GM21723 (cell line): Measurements from ENCODE around the gene MATN4.
"Not testable (repeated sequence)": the region's sequence is repeated elsewhere in the genome, so short reads cannot be mapped to it uniquely, and the experiment has no call there.

Experiments
- ATAC-seq: cut with Tn5 transposase; IDR thresholded peaks from one replicate; pipeline ENCODE4 v1.9.1; 2021; ENCODE audit warnings: mild to moderate bottlenecking, moderate library complexity; ENCODE audit not compliant: unreplicated experiment

MATN4 gene, protein sequence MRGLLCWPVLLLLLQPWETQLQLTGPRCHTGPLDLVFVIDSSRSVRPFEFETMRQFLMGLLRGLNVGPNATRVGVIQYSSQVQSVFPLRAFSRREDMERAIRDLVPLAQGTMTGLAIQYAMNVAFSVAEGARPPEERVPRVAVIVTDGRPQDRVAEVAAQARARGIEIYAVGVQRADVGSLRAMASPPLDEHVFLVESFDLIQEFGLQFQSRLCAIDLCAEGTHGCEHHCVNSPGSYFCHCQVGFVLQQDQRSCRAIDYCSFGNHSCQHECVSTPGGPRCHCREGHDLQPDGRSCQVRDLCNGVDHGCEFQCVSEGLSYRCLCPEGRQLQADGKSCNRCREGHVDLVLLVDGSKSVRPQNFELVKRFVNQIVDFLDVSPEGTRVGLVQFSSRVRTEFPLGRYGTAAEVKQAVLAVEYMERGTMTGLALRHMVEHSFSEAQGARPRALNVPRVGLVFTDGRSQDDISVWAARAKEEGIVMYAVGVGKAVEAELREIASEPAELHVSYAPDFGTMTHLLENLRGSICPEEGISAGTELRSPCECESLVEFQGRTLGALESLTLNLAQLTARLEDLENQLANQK

DNA sequence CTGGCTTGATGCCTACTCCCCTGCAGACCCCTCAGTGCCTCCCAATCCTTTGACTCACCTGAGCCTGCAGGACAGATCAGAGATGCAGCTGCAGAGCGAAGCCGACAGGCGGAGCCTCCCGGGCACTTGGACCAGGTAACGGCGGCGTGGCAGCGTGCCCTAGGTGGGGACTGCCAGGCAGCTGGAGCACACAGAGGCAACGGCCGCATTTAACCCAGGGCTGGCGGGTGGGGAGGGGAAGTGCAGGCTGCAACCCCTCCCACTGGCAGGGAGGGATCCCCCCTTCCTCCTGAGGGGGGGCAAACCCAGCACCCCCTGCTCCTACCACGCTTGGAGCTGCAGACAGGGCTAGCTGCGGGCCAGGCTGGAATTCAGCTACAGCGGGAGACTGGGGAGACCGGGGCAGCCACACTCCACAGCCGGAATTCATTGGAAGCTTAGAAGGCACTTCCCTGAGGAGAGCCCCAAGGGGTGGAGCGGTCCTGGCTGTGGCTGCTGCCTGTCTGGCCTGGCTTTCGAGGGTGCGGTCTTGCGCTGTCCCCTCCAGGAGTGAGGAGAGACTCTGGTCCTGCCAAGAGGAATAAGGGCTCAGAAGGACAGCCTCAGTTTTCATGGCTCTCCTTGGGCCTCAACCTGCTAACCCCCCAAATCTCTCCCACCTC lies at the start of gene MATN4:
MATN4 (minus strand) TSS at position 183 of the 662 bp plus-strand sequence. CDS start 2,717 bp downstream, outside the sequence.
- ATAC-seq, result no peak

DNA sequence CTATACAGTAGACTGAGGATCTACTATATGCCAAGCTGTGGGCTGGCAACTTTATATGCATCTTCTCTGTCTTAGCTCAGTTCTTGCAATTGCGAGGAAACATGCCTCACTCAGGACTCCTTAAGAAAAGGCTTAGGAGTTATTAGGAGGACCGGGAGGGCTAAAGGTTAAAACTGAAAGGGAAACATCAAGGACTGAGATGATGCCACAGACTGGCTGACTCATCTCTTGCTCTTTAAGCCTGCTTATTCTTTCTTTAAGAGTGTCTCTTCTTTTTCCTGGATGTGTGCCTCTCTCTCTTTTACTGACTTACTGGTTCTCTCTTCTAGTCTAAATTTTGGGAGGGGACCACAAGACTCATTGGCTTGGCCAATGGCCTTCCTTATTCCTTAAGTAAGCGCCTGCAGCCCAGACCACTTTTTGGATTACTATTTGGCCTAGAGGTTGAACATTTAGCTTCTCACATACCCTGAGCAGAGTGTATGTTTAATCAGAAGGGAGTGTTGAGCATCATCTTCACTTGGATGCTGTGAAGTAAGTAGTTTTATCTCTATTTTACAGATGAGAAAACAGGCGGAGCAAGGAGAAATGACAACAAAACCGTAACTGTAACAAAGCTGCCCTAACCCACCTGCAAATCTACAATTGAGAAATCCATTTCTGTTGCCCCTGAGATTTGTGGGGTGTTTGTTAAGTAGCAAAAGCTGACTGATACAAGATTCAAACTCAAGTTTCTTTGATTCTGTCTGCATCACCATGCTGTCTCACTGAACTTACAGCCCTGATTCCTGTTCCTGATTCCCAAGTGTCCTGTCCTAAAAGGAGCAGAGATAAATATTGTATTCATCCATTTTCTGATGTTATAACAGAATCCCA lies 47.3 kb upstream of the MATN4 start:
- ATAC-seq, result no peak

DNA sequence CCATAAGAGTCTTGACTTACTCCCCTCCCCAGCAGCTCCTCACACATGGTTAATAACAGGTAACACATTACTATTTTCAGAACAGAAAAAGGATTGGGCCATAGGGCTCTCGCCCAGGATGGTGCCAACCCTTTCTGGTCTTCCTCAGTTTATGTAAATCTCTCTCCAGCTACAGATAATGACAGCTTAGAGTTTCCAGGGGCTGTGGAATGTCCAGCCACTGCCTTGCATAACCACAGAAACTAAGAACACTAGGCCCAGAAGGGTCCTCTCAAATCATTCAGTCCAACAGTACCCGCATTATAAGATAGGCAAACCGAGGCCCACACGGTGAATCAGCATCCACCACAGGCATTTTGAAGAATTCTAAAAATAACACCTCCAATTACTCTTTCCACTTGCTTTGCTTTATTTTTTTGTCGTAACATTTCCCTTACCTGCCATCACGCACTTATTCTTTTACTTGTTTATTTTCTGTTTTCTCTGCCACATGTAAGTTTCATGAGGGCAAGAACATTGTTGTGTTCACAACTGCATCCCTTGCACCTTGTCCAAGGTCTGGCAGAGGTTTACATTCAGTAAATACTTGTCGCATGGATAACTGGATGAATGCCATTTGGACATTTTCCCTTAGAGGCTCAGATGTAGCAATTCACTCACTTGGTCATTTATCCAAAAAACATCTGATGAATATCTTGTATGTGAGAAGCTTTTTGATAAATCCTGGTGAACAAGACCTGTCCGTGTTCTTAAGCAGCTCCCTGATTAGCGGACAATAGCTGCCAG lies 46.5 kb upstream of the MATN4 start:
- no peak for ATAC-seq

DNA sequence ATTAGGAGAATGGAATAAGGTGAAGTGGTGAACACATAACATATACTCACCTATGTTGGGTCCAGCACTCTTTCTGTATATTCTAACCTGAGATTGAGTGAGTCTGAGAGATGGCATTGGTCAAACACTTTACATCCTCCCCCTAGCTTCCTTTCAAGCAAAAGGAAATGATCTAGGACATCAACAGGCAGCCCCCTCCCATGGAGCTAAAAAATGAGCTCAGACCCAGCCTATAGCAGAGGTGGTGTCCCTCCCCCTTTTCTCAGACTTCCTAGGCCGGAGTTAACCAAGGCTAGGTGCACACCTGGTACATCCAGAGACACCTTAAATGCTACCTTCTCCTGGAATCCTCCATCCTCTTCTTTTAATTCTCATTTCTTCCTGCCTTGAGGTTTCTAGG lies 45.6 kb upstream of the MATN4 start:
- no peak for ATAC-seq

DNA sequence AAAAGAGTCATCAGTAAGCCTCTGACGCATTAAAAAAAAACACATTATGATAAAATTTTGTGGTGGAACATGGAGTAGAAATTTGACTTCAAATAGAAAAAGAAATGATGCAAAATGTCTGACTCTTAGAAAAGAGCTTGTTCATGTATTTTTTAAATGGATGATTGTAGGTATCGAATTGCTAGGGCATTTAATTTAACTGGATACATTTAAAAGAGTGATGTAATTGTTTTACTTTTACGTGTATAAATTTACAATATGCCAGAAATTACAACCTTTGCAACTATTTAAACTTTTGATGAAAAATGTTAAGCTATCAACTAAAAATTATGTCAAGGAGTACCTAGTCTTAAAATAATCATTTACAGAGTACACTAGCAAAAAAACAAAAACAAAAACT lies 44.6 kb upstream of the MATN4 start:
- ATAC-seq, result no peak

DNA sequence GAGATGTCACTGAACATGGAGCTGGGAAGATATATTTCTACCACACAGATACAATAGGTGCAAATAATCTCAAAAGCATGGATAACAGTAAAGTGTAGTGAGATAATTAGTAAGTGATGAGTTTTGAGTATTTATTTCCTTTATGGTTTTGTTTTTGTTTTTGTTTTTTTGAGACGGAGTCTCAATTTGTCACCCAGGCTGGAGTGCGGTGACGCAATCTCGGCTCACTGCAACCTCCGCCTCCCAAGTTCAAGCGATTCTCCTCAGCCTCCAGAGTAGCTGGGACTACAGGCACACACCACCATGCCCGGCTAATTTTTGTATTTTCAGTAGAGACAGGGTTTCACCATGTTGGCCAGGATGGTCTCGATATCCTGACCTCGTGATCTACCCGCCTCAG lies 42.7 kb upstream of the MATN4 start:
- not testable (repeated sequence) for ATAC-seq

DNA sequence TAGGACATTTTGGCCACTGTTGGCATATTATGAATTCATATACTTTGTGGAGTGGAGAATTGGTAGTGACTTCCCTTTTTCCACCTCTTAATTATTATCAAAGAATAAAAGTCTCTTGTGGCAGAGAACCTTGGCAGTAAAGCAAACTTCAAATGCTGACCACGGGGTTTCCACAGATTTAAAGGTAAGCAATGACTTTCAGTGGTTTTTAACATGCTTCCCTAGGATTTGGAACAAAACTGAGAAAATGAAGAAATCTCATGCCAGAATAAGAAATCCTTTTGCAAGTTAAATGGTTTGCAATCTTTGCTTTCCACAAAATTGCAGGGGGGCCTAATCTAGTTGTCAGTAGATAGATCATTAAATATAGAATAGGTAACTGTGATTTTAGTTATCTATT lies 42.1 kb upstream of the MATN4 start:
- ATAC-seq, result no peak

DNA sequence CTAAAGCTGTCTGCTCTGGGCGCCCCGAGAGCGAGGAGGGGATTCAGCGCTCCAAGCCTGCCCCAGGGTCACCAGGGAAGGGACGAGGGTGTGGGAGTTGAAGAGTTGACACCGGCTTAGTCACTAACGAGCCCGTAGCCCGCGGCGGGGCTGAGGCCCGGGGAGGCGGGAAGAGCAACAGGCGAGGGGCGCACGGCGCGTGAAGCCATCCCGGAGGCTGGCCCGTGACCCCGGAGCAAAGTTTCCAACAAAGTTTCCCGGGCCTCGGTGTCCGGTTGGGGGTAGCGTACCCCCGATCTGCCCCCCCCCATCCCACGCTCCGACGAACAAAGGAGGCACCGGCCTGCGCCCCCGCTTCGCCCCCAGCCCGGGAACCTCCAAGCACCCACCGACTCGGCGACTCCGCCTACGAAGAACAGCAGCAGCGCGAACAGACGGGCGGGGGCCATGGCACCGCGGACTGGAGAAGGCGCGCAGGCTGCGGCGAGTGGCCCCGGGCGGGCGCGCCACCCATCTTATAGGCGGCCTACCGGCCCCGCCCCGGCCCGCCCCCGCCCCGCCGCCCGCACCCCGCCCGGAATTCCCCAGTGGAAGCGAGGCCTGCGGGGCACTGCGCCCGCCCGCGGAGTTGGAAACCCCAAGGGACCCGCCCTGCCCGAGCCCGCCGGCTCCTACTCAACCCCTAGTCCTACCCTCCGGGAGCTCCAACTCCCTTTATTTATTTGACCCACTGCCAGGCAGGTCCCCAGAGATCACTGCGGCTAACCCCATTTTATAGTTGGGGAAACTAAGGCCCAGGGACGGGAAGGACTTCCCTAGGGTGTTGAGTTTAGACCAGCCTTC lies 40.1 kb upstream of the MATN4 start, which contains the start of gene SDC4:
SDC4 (minus strand) TSS at position 489 of the 843 bp plus-strand sequence; CDS start at position 449, 40 bp downstream.
- no peak for ATAC-seq

DNA sequence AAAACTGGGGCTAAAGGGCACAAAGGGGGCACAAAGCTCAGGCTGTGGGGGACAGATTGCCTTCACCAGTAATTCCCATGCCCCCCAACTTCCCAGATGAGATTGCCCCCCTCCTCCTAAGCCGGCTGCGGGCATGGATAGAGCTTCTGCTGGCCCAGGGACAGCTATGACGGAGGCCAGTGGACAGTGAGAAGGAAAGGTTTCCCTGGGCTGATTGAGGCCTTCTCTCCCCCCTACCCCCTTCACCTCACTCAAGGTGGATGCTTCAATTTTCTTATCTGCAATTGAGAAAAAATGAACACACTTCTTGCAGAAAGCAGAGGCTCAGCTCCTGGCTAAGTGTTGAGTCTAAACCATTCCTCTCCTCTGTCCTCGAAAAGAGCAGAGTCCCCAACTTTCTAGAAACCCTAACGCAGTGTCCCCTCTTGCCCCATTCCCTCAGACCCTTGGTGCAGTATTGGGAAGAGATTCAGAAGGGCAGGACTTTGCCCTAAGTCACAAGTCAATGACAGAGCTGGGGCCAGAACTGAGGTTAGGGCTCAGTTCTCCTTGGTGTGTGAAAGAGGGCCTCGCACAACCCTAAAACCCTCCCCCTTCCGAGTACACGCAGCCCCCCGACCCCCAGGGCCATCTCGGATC lies 39.3 kb upstream of the MATN4 start:
- no peak for ATAC-seq

DNA sequence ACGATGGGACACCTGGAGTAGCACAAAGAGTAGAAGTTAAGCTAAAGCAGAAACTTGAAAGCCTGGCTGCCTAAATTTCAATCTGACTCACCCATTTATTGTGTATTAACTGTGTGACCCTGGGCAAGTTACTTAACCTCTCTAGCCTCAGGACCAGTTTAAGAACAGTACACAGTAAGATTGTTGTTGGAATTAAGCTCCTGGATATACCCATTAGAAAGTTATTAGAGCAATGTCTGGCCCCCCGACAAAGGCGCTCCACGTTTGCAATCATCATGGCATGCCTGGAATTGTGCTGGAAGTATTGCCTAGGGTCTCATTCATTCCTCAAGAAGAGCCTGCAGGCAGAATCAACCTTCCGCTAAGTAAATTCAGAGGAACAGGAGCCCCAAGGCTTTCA lies 38.8 kb upstream of the MATN4 start:
- ATAC-seq, result no peak

DNA sequence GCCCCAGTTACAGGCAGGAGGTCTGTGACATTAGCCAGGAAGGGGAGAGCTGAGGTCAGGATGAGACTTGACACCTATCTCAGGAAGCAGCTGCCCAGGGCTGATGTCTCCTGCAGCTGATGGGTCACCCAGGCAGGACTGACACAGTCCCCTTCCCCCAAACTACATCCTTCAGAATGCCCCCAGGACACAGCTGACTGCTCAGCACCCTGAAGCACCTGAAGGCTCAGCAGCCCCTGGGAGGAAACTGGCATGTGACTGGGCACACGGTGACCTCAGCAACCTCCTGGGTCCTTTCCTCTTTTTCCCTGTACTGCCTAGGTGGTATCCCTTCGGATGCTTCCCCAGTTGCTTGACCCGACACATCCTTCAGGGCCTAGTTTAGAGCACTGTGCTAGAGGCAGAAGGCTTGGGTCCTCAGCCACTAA lies 38.2 kb upstream of the MATN4 start:
- ATAC-seq, result no peak

DNA sequence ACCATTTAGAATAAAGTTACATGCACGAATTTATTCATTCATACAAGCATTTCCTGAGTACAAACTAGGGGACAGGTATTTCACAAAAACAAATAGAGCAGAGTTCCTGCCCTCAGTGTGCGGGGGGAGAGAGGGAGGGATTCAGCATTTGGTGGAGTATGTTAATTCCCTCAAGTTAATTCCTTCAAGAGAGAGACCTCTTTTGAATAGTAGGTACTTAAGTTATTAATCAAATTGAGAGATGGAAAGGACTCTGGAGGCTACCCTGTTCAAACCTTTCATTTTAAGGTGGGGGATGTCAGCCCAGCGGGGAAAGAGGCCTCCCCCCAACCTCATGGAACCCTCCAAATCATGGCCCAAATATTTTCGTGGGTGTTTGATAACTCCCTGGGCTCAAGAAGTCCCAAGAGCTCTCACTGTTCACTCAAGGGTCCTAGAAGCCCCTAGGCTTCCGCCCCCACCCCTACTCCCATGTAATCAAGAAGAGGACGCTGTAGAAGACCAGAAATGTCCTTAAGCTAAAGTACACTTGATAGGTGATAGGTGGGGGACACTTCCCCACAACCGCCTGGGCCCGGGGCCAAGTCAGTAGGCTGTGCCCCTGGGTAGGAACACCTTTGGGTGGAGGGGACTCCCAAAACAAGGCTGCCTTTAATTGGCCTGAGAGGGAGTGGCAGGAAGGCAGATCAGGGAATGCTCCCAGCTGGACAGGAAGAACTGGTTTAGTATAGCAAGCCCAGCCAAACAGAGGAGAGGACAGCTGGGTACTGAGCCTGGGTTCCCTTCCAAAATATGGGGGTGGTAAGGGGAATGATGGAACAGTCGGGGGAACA lies 37.2 kb upstream of the MATN4 start:
- ATAC-seq, result no peak

DNA sequence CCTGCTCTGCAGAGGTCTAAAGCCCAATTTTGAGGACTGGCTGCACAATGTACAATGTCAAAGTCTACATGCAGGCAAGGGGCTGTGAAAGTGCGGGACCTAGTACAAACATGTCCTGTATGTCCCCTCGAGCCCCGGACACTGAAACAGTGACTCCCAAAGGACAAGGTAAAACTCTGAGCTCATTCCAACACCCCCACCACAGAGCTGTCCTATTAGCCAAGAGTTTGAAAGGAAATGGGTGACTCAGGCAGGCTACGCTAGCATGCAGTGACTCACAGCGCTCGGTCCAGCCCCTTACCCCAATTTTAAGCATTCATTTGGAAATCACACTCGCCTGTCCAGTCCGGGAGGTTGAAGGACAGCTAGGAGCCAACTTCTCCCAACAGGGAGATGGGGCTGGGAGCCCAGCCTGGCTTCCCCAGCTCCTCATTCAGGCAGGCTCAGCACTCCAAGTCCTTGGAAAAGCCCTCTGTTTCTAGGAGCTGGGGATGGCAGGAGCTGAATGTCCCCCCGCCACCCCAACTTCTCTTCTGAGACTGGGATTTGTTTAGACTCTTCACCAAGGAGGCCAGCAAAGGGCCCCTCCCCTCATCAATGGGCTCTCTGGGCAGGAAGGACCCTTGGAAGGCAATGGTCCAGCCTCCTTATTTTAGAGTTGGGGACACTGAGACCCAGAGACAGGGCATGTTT lies 36.2 kb upstream of the MATN4 start:
- ATAC-seq, result no peak

DNA sequence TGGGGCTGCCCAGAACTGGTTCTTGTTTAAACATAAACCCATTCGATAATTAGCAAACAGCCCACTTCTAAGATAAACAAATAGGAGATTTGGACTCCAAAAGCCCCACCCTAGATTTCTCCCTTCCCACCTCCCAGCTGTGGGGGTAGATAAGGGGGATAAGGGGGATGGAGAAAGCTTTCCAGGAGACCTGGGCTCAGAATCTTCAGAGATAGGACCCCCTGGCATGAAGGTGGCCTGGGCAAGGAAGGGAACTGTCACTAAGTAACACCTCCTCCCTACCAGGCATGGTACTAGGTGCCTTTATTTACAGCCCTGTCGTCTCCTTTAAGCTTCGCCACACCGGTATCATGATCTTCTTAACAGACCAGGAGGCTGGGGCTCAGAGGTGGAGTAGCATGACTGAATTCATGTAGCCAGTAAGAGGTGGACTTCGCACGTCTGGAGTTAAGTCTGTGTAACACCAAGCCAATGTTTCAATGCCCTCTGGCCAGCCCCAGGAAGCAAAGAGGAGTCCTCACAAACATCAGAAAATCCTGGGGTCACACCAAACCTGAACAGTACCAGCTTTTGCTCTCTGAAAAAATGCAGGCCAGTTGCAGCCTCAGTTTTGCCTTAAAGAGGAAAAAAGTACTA lies 35.6 kb upstream of the MATN4 start:
- no peak for ATAC-seq

DNA sequence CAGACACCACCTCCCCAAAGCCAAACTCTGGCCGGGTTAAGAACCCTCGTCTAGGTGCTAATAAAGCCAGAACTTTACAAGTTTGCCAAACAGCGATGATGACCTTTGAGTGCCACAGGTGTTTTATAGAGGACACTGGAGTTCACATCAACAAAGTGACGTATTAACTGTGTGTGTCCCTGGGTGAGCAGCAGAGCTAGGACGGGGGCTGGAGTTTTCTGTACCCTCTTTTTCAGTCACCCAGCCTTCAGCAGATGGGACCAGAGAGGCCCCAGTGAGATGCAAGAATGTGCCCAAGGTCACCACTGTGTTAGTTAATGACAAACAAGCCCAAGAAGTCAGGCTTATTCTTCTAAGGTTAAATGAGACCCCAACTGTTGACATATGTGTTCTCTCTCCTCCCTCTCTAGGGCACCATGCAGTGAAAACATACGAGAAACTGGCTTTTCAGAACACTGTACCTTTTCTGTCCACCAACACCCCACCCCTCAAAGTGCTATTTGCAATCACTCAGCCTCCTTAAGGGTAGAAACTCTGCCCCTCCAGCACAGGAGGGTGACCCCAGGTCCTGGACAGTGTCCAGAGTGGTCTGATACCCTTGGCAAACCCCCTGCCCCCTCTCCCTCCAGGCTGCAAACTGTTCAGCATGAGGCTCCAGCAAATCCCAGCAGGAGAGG lies 34.9 kb upstream of the MATN4 start:
- ATAC-seq, result no peak
